NCI-H524 treated with DMSO at 0.1 percent for 48 hours (cell line): Measurements from ENCODE around the gene CDK12.

Experiments
- DNase-seq: peaks from one replicate; lab custom pipeline; 2025; lab: John Stamatoyannopoulos, UW

Gene CDK12

GRCh38 chr17:39548494-39549225, 87.4 kb downstream of the CDK12 start:
- peak; percentile 86 for DNase-seq

GRCh38 chr17:39549747-39550573, 88.7 kb downstream of the CDK12 start:
- peak; percentile 64 for DNase-seq

GRCh38 chr17:39551879-39552278, 90.6 kb downstream of the CDK12 start:
- no peak for DNase-seq

GRCh38 chr17:39553341-39553945, 92.2 kb downstream of the CDK12 start:
- DNase-seq, result no peak

GRCh38 chr17:39555368-39555767, 94.1 kb downstream of the CDK12 start:
- DNase-seq, result no peak

GRCh38 chr17:39556423-39556822, 95.1 kb downstream of the CDK12 start:
- DNase-seq, result no peak

GRCh38 chr17:39562395-39562794, 101.1 kb downstream of the CDK12 start:
- DNase-seq, result no peak

GRCh38 chr17:39562976-39563375, 101.7 kb downstream of the CDK12 start:
- no peak for DNase-seq

GRCh38 chr17:39563476-39563875, 102.2 kb downstream of the CDK12 start:
- DNase-seq, result peak; percentile 95

GRCh38 chr17:39564211-39564848, 103.0 kb downstream of the CDK12 start:
- no peak for DNase-seq

GRCh38 chr17:39566094-39566850, 105.0 kb downstream of the CDK12 start:
- no peak for DNase-seq

- DNase-seq, result no peak
Measured at GRCh38 chr17:39568702-39569101, 107.4 kb downstream of the CDK12 start.

- no peak for DNase-seq
Measured at GRCh38 chr17:39569126-39569525, 107.8 kb downstream of the CDK12 start.

- no peak for DNase-seq
Measured at GRCh38 chr17:39572121-39572520, 110.8 kb downstream of the CDK12 start.

- DNase-seq, result no peak
Measured at GRCh38 chr17:39573447-39574298, 112.4 kb downstream of the CDK12 start.

GRCh38 chr17:39576187-39576586, 114.9 kb downstream of the CDK12 start:
- no peak for DNase-seq

- DNase-seq, result no peak
Measured at GRCh38 chr17:39578272-39578671, 117.0 kb downstream of the CDK12 start.

GRCh38 chr17:39579318-39580081, 118.2 kb downstream of the CDK12 start:
- no peak for DNase-seq

GRCh38 chr17:39580082-39580468, 118.8 kb downstream of the CDK12 start:
- no peak for DNase-seq
